CD4-positive, alpha-beta T cell treated with Interleukin-15 for 4 hours (primary cell): Measurements from ENCODE around the gene NPTXR.
"Not testable (repeated sequence)": the region's sequence is repeated elsewhere in the genome, so short reads cannot be mapped to it uniquely, and the experiment has no call there.

ENCODE experiments used
- DNase-seq: peaks from one replicate; pipeline ENCODE4 v3.0.0-alpha.2; 2020; ENCODE audit warnings: low spot score

Gene NPTXR

DNA sequence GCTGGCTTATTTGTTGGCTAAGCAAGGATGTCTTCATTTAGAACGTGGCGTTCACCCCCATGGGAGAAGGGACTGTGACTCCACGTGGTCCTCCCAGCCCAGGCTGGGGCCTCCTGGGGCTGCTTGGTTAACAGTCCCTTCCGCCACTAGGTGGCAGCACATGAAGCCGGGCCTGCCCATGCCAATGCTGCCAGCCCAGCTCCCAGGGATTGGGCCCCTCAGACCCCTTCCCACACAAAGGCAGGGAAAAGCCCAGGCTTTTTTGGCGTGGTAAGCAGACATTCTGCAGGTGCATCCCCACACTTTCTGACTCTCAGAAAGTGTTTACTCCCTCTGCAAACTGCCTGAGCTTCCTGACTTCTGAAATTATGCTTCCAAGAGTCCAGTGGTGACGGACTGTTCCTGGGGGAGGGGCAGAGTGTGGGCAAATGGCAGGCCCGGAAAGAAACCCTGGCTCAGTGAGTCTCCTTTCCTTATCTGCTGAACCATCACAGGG is 25.1 kb upstream of the NPTXR start:
- DNase-seq = peak; percentile 81

GRCh38 chr22:38868286-38868721 is 24.5 kb upstream of the NPTXR start:
- no peak for DNase-seq

GRCh38 chr22:38867471-38868285 is 23.9 kb upstream of the NPTXR start:
- no peak for DNase-seq

DNA sequence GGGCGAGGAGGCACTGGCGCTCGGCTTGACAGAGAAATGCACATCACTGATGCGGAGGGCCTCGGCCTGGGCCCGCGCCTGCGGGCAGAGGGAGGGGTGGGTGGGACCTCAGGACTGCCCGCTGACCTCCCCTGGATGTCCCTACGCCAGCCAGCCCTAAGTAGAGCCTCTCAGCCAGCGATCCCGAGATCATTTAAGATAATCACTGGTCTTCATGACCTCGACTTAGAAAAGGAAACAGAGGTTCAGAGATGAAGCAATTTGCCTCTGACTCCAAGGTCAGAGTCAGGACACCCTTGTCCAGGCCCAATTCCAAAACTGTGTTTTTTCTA is 23.3 kb upstream of the NPTXR start:
- DNase-seq = no peak

- no peak for DNase-seq
These were observed 22.7 kb upstream of the NPTXR start for GRCh38 chr22:38866399-38867123.

- DNase-seq = no peak
These were observed 22.2 kb upstream of the NPTXR start for GRCh38 chr22:38866024-38866398.

DNA sequence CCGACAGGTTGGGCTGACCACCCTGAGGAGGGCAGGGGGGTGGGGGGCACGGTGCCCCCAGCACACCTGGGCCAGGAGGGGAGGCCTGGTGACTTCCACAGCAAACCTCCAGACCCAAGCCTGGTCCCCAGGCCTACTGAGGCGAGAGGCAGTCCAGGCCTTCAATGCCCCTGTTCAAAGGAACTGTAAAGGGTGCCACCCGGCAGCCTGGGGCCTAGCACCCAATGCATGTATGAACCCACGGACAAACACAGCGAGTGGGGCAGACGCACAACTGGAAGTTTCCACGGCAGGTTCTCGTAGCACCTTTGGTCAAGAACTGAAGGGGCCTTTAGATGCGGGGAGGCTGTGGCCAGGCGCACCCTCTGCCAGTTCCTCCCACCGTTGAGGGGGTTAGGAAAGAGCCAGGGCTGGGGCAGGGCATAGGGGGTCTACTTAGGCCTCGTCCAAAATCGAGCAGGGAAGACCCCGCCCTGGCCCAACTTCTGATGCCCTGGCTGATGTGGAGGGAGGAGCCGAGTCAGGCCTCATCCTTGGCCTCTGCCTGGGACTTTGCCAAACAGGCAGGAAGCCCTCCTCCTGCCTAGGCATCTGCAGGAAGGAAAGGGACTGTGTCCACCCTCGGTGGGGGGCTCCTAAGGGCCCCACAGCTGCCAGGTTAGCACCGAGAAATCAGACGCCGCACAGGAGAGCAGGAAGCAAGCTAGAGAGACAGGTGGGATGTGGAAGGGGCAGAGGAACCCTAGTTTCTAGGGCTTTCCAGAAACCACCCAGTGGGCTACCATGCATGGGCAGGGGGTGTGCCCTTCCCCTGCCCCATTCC is 21.6 kb upstream of the NPTXR start:
- no peak for DNase-seq

DNA sequence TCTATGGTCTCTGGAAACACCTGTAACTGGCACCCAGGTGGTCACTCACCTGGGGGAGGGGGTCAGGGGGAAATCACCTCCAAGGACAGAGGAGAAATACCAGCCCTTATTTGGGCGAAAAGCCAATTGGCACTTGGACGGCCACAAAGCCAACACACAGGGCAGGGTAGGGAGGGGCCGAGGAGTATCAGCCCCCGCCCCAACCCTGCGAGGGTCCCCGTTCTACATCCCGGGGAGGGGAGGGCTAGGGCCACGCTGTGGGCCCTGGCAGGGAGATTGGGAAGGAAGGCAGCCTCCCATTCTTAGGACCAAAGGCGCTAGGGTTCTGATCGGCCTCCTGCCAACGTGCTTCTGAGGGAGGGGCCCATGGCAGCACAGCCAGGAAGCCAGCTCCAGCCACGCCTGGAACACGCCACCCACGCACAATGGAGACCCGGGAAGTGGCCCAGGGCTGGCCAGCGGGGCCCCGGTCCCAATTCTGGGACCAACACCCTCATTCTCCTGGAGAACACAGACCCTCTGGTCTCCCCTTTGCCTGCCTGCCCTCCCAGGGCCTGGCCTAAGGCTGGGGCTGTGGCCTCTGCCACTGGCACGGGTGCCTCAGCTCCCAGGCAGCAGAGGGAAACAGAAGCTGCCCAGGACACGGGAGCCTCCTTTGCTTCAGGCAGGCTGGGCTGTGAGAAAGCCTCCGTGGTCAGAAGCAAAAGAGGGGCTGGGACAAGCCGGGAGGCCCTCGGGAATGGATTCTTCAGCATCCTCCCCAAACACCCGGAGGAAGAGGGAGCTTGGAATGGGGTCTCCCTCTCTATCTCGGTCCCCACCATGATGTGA is 20.7 kb upstream of the NPTXR start:
- DNase-seq = no peak

GRCh38 chr22:38863531-38864131 is 19.8 kb upstream of the NPTXR start:
- DNase-seq = no peak

DNA sequence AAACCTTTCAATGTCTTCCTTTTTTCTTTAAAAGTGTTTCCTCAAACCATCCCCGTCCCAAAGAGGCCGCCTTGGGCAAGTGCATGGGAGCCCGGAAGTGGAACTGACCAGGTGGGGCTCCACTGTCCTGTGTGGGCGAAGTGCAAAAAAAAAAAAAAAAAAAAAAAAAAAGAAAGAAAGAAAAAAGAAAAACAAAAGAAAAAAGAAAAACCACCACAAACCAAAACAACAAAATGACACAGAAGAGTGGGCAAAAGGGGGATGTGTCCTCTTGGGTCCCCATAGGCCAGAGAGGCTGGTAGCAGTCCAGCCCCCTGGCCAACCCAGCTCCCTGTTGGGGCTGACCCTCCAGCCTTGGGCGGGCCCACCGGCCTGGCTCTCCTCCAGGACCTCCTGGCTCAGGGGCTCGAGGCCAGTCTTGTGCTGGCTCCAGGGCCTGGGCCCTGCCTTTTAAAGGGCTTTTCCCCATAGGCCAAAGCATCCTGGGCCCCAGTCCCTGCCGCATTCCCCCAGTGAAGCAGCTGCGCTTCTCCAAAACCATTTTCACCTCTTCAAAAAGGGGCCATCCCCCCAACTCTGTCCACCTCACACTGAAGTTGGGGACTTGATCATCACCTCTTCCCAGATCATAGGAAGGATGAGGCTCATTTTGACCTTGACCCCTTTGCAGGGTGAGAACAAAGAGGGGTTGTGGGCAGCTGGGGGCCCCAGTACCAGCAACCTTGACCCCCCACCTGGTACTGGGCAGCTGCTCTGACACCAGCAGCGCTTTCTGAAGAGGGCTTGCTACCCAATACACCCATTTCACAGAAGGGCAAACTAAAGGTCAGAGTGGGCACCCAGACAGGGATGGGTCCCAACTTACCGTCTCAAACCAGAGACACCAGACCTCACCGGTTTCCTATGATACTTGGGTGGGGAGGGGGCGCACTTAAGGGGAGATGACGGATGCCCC is 18.8 kb upstream of the NPTXR start:
- DNase-seq = no peak

GRCh38 chr22:38861927-38862326 is 18.1 kb upstream of the NPTXR start:
- DNase-seq = no peak

- no peak for DNase-seq
These were observed 17.5 kb upstream of the NPTXR start for GRCh38 chr22:38861170-38861876.

DNA sequence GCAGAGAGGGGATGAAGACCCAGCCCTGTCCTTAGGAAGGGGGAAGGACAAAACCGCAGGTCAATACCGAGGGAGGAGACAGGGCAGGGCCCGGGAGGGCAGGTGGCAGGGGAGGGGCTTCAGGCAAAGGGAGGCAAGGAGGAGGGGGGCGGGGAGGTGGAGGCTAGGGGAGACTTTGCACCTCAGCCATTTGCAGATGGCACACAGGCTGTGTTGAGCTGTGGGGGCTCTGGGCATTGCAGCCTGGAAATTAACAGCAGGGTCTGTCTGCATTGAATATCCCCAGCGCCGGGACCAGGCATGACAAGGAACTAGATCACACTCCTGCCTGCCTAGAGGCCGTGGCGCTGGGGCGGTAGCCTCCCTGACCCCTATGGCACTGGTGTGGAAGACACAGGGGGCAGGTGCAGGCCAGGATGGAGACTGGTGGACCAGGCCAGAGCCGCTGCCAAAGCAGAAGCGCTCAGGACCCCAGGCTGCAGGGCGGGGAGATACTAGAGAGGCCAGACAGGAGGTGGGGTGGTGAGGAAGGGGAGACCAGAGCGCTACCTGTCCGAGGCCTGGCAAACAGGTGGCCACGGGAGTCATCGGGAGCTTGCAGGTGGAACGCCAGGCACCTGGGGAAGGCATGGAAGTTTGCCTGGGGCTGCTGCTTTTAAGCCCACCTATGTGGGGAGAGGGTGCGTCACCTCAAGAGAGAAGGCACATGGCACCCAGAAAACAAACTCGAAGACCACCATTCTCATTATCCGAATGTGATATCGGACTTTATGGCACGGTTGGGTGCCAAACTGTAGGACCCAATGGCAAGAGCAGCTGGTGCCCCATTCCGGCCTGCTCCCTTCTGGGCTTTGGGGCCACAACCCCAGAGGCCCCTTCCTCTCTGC is 16.7 kb upstream of the NPTXR start:
- no peak for DNase-seq

DNA sequence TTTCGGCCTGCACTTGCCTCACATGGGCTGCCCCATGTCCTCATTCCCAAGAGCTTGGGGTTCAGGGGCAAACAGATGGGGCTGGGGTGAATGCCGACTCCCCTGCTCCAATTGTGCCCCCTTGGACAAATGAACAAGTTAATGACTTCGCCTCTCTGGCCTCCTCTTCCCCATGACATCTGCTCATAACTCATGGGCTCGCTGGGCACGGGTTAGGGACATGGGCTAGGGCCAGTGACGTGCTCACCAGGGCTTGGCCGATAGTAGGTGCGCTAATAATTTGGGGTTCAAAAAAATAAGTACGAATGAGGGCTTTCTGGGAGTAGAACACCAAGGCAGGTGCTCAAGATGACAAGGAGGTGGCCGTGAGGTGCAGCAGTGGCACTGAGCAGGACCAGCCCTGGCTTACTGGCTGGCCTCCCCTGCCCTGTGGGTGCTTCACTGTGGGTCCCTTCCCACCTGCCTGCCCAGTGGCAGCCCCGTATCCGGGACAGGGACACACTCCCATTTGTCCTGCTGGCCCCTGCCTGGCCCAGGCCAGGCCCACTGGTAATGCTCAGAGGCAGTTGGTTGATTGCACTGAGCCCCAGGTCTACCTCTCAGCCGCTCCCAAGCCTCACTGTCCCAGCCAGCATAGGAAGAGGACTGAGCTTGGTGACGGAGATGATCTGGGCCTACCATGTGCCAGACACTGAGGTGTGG is 15.9 kb upstream of the NPTXR start:
- no peak for DNase-seq

DNA sequence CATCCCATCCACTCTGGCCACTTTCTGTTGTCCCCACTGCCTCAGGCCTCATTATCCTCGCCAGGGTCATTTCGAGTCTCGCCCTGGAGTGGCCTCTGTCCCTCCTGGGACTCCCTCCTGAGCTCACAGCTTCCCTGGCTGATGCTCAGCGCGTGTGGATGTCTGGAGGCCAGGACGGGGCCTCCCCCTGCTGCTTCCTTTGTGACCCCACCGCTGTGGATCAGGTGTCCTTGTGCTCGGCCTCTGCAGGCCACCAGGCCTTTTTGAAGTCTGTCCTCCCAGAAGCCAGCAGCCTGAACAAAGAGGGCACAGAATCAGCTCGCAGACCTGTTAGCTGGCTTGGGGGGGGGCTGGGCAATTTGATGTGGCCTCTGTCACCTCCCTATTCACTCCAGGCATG is 14.7 kb upstream of the NPTXR start:
- no peak for DNase-seq

GRCh38 chr22:38854476-38854875 is 10.6 kb upstream of the NPTXR start:
- not testable (repeated sequence) for DNase-seq

GRCh38 chr22:38853883-38854282 is 10.1 kb upstream of the NPTXR start:
- not testable (repeated sequence) for DNase-seq

- DNase-seq = no peak
These were observed 9.4 kb upstream of the NPTXR start for GRCh38 chr22:38853196-38853651.
